B cell (primary cell): ENCODE data around the gene CERS6.

ENCODE experiments used
- CTCF ChIP-seq: fragments of 200-600 bp; IDR thresholded peaks from one replicate; pipeline ENCODE4 v1.8.0; 2022; ENCODE audit warnings: antibody characterized with exemption, mild to moderate bottlenecking
- EZH2 ChIP-seq: IDR thresholded peaks from 2 replicates; pipeline ENCODE4 v1.6.1; 2012; ENCODE audit warnings: borderline replicate concordance, low read depth, mild to moderate bottlenecking, moderate library complexity, low read length; ENCODE audit not compliant: insufficient read depth, poor library complexity, severe bottlenecking

GRCh38 chr2:168560817-168561499, 104.9 kb downstream of the CERS6 start:
- no peak for TF ChIP-seq EZH2
- no peak for TF ChIP-seq CTCF
